ENCODE data around the gene KIAA1671. TPM values are rescaled to one million over a fixed set of nuclear protein-coding genes. Genes with fewer than 3 reads are reported as not detected.

Gene KIAA1671
- total RNA-seq, 4 donors from 2014 or later: 7.3 to 15.1 (median 10.2) TPM

- TF ChIP-seq, protein P1, sequence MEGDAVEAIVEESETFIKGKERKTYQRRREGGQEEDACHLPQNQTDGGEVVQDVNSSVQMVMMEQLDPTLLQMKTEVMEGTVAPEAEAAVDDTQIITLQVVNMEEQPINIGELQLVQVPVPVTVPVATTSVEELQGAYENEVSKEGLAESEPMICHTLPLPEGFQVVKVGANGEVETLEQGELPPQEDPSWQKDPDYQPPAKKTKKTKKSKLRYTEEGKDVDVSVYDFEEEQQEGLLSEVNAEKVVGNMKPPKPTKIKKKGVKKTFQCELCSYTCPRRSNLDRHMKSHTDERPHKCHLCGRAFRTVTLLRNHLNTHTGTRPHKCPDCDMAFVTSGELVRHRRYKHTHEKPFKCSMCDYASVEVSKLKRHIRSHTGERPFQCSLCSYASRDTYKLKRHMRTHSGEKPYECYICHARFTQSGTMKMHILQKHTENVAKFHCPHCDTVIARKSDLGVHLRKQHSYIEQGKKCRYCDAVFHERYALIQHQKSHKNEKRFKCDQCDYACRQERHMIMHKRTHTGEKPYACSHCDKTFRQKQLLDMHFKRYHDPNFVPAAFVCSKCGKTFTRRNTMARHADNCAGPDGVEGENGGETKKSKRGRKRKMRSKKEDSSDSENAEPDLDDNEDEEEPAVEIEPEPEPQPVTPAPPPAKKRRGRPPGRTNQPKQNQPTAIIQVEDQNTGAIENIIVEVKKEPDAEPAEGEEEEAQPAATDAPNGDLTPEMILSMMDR (IDR thresholded peaks at IDR 0.05; ENCODE audit: low read depth): no peak
These were observed 149.0 kb downstream of the KIAA1671 start for GRCh38 chr22:25101501-25101900.

DNA sequence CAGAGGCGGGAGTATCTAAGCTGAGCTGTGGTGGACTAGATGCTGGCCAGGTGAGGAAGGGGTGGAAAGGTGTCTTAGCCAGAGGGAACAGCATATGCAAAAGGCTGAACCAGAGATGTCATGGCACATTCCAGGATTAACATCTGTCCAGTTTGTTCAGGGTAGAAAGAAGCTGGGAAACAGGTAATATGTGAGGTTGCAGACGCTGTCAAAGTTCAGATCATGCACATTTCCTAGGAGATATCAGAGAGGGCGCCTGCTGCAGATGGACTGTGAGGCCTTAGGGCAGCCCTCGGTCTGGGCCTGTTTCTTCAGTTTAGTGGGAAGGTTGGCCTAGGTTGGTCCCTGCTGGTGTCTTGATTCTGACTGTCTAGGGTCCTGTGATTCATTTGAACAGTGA, 149.5 kb downstream of the KIAA1671 start:
- TF ChIP-seq, protein P1 (IDR thresholded peaks at IDR 0.05; ENCODE audit: low read depth): no peak

DNA sequence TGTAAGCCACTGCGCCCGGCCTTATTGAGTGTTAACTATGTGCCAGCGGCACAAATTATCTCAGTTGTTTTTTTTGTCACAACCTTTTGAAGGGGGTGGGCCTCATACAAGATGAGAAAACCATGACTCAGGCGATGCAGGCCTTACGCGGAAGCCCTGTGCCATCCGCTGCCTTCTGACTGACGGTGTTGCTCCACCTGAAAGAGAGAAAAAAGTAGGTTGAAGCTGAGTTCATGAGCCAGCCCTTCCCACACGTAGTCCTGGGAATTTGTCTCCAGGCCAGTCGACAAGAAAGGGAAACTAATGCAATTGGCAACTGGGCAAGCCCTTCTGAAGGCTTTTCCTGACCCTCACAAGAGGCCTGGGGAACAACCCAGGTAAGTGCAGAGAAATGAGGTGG, 150.2 kb downstream of the KIAA1671 start:
- TF ChIP-seq, protein P1 (IDR thresholded peaks at IDR 0.05; ENCODE audit: low read depth): no peak

DNA sequence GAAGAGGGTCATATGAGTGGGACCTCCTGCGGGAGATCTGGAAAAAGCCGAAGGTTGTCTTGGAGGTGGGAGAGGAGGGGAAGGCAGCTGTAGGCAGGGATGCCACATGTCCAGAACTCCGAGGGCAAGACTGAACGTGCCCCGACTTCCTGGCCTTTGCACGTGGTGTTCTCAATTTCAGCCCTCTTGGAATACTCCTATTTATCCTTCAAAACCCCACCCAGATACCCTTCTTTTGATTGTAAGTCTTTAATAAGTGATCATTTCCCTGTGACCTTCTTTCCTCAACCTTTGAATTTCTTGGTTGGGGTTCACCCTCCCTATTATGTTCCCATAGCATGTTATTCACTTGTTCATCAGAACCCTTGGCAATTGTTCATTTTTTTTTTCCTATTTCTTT, 151.9 kb downstream of the KIAA1671 start:
- TF ChIP-seq, protein P1 (IDR thresholded peaks at IDR 0.05; ENCODE audit: low read depth): no peak

- TF ChIP-seq, protein P1 (IDR thresholded peaks at IDR 0.05; ENCODE audit: low read depth): no peak
These were observed 153.5 kb downstream of the KIAA1671 start for GRCh38 chr22:25105817-25106650.

GRCh38 chr22:25109878-25110595, 157.5 kb downstream of the KIAA1671 start:
- TF ChIP-seq, protein P1 (IDR thresholded peaks at IDR 0.05; ENCODE audit: low read depth): no peak

DNA sequence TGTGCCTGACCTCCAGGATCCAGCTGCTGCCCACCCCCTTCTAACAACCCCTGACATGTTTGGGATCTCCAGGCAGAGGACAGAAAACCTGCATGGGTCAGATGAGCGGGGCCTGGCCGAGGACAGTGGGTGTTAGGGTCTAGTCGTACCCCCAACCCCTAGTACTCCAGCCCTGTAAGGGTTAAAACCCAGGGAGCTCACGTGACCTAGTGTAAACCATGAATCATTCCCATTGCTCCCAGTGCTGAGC, 158.0 kb downstream of the KIAA1671 start:
- TF ChIP-seq, protein P1 (IDR thresholded peaks at IDR 0.05; ENCODE audit: low read depth): no peak

Measured in subcutaneous adipose tissue (tissue), 4 donors.